DND-41 (cell line): ENCODE measurements around the gene PPP4R3A.

Experiments
- CTCF ChIP-seq: IDR thresholded peaks from 2 replicates; pipeline ENCODE4 v1.5.1; 2012; ENCODE audit warnings: borderline replicate concordance, low read length, moderate library complexity, mild to moderate bottlenecking; ENCODE audit not compliant: poor library complexity, severe bottlenecking; ENCODE audit errors: extremely low read depth
- EZH2 ChIP-seq: IDR thresholded peaks from 3 replicates; pipeline ENCODE4 v1.6.1; 2012; ENCODE audit warnings: borderline replicate concordance, low read depth, mild to moderate bottlenecking, moderate library complexity, low read length, inconsistent platforms; ENCODE audit not compliant: severe bottlenecking

- no peak for TF ChIP-seq CTCF
- no peak for TF ChIP-seq EZH2
Observed at GRCh38 chr14:91545946-91546716, 36.0 kb upstream of the PPP4R3A start.
